Measurements from ENCODE around the gene PCID2. TPM values are rescaled to one million over a fixed set of nuclear protein-coding genes. Genes with fewer than 3 reads are reported as not detected.
A peak's percentile ranks its signal among the peaks of the same experiment; 100 is the strongest.

The PCID2 gene
- total RNA-seq, 3 donors from 2014 or later: 50.2 to 79.2 (median 76.7) TPM

- Histone ChIP-seq H3K27me3 (no peaks in the 10 kb centered on the region), H3K36me3 (no peaks in the 10 kb centered on the region), H3K27ac (no peak overlapping the region), H3K4me3 (no peak overlapping the region), H3K4me1 (no peaks in the 10 kb centered on the region), H3K9me3 (no peaks in the 10 kb centered on the region)
- TF ChIP-seq, protein P1, sequence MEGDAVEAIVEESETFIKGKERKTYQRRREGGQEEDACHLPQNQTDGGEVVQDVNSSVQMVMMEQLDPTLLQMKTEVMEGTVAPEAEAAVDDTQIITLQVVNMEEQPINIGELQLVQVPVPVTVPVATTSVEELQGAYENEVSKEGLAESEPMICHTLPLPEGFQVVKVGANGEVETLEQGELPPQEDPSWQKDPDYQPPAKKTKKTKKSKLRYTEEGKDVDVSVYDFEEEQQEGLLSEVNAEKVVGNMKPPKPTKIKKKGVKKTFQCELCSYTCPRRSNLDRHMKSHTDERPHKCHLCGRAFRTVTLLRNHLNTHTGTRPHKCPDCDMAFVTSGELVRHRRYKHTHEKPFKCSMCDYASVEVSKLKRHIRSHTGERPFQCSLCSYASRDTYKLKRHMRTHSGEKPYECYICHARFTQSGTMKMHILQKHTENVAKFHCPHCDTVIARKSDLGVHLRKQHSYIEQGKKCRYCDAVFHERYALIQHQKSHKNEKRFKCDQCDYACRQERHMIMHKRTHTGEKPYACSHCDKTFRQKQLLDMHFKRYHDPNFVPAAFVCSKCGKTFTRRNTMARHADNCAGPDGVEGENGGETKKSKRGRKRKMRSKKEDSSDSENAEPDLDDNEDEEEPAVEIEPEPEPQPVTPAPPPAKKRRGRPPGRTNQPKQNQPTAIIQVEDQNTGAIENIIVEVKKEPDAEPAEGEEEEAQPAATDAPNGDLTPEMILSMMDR (IDR thresholded peaks at IDR 0.05): no peak
- TF ChIP-seq POLR2AphosphoS5 (IDR thresholded peaks at IDR 0.05) (no peak), POLR2A (IDR thresholded peaks at IDR 0.05) (no peak)
- intact Hi-C loops (cut with DNase I; ENCODE audit: low total_unique reads): no loop called here
- DNase-seq (ENCODE audit: low spot score in 2 of 2): no peak
These were observed 73.1 kb downstream of the PCID2 start for GRCh38 chr13:113135281-113135760.

GRCh38 chr13:113129921-113130750, 78.3 kb downstream of the PCID2 start:
- H3K4me3 ChIP-seq: peak overlapping the region in 2 of 3 donors; percentile 37 to 49
- peak in 1 of 2 donors; percentile 46 for DNase-seq (ENCODE audit: low spot score in 2 of 2)
- intact Hi-C loops (cut with DNase I; ENCODE audit: low total_unique reads): no loop called here
- no peaks in the 10 kb centered on the region for H3K9me3 ChIP-seq
- TF ChIP-seq, protein P1 (IDR thresholded peaks at IDR 0.05): no peak
- TF ChIP-seq POLR2AphosphoS5 (IDR thresholded peaks at IDR 0.05): no peak
- TF ChIP-seq POLR2A (IDR thresholded peaks at IDR 0.05): no peak
- H3K27ac ChIP-seq: no peak overlapping the region
- H3K4me1 ChIP-seq: no peaks in the 10 kb centered on the region
- H3K36me3 ChIP-seq: no peaks in the 10 kb centered on the region
- peaks cover 0 to 5% of the 10 kb centered on the region in 2 donors for H3K27me3 ChIP-seq

- Histone ChIP-seq H3K9me3 (no peaks in the 10 kb centered on the region), H3K27ac (no peak overlapping the region), H3K4me3 (peak overlapping the region in 1 of 3 donors; percentile 49), H3K36me3 (no peaks in the 10 kb centered on the region), H3K27me3 (peaks cover 0 to 5% of the 10 kb centered on the region in 2 donors), H3K4me1 (no peaks in the 10 kb centered on the region)
- TF ChIP-seq POLR2A (IDR thresholded peaks at IDR 0.05) (no peak), POLR2AphosphoS5 (IDR thresholded peaks at IDR 0.05) (no peak)
- TF ChIP-seq, protein P1 (IDR thresholded peaks at IDR 0.05): no peak
- intact Hi-C loops (cut with DNase I; ENCODE audit: low total_unique reads): no loop called here
- DNase-seq (ENCODE audit: low spot score in 2 of 2): peak in 1 of 2 donors; percentile 19
These were observed 79.0 kb downstream of the PCID2 start for GRCh38 chr13:113129480-113129879.

Other genes with a start within 250 kb of the PCID2 start
- gene MCF2L, start 239.5 kb downstream of the PCID2 start, total RNA-seq: 10 to 100 TPM; 33.4 to 77.3 (median 38.6) TPM
- under 1 TPM; 0.15 to 0.48 (median 0.33) TPM for gene F7, start 102.9 kb downstream of the PCID2 start, total RNA-seq
- gene F10, start 85.9 kb downstream of the PCID2 start, total RNA-seq: 10 to 100 TPM in 1 of 3 donors, 1 to 10 TPM in 2; 5.1 to 63.2 (median 8.2) TPM
- not detected for gene PROZ, start 50.0 kb downstream of the PCID2 start, total RNA-seq
- 100 to 1,000 TPM; 108 to 145 (median 142) TPM for gene CUL4A, start 944 bp upstream of the PCID2 start, total RNA-seq
- gene LAMP1, start 88.6 kb upstream of the PCID2 start, total RNA-seq: 100 to 1,000 TPM in 1 of 3 donors, 10 to 100 TPM in 2; 96.7 to 167 (median 99.1) TPM
- gene GRTP1, start 155.5 kb upstream of the PCID2 start, total RNA-seq: 10 to 100 TPM in 2 of 3 donors, 1 to 10 TPM in 1; 5.8 to 19.0 (median 14.0) TPM
- gene ADPRHL1, start 244.8 kb upstream of the PCID2 start, total RNA-seq: 1 to 10 TPM; 1.8 to 2.7 (median 2.0) TPM